ENCODE results near the gene CHMP4A.
"Not testable (repeated sequence)": the region's sequence is repeated elsewhere in the genome, so short reads cannot be mapped to it uniquely, and the experiment has no call there.

The CHMP4A gene

GRCh38 chr14:24222987-24223386 is 9.7 kb upstream of the CHMP4A start:
- DNase-seq: not testable (repeated sequence)

DNA sequence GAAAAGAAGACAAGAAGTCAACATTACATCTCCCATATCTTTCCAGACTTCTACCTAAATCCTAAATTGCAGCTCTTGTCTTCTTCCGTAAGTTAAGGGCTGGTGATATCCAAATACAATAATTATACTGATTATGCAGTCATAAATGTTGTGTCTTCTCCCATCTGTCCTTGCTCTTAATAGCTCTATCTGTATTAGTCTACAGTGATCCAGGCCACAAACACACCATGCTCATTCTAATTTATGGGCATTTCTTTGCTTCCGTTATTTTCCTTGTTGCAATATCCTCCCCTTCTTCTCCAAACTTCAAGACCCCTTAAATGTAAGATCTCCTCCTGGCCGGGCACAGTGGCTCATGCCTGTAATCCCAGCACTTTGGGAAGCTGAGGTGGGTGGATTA is 6.2 kb upstream of the CHMP4A start:
- DNase-seq: no peak

DNA sequence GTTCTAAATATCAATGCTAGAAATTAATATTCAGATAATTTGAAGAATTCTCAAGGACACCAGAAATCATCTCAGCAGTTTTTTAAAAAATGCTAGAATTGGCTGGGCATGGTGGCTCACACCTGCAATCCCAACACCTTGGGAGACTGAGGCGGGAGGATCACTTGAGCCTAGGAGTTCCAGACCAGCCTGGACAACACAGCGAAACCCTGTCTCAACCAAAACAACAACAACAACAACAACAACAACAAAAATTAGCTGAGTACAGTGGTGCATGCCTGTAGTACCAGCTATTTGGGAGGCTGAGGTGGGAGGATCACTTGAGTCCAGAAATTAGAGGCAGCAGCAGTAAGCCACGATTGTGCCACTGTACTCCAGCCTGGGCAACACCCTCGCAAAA is 5.8 kb upstream of the CHMP4A start:
- no peak for DNase-seq

- DNase-seq: not testable (repeated sequence)
Measured at GRCh38 chr14:24216876-24217275, 3.6 kb upstream of the CHMP4A start.

- DNase-seq: no peak
Measured at GRCh38 chr14:24216345-24216699, 3.0 kb upstream of the CHMP4A start.

- DNase-seq: peak; percentile 80
Measured at GRCh38 chr14:24215495-24216344, 2.4 kb upstream of the CHMP4A start, which contains the start of gene MDP1. TSS of gene MDP1 (minus strand) at chr14:24216066. CDS start at chr14:24215955, 111 bp downstream.

DNA sequence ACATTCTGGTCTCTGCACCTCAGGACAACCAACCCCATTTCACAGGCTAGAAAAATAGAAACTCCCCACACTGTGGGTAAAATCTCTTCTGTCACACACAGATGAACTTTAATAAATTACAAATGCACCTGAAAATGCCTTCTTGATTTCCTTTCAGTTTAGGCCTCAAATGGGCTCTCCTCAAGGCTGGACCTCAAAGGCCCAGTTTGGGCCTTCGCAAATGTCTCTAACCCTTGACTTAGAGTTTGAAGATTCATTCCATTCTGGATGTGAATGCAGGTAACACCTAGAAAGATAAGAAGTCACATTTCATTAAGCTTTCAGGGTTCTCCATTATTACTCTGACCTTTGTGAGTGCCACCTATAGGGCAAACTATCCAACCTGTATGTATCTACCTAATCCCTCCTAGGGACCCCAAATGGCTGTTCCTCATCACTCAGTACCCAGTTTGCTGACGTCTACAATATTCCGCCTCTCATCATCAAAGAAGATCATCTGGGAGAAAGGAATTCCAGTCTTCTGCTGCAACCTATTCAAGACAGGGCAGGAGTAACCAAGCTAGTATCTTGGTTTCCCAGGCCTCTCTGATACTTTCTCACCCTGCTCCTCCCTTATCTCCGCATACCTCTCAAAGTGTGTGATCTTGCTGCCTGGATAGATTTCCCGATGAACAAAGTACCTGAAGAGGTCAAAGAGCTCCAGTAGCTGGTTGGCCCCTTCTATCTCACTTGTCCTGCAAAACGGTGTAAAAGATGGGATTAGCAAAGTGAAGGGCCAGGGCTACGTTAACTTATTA is 776 bp upstream of the CHMP4A start:
- no peak for DNase-seq

DNA sequence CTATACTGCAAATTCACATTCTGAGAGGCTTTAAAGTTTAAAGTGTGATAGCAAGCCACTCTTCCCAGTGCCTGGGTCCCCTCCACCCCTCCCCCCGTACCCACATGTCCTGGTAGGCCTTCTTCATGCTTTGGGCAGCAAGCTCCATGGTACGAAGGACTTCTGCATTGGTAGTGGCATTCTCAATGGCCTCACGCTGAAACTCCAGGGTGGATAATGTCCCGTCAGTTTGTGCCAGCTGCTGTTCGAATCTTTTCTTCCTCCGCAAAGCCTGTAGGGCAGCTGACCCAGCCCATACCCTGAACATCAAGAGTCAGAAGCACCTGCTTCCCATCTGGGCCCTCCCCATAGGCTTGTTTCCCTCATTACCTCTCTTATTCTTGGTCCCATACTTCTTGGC is 2.0 kb downstream of the CHMP4A start:
- no peak for DNase-seq

GRCh38 chr14:24207625-24208024 is 5.7 kb downstream of the CHMP4A start:
- no peak for DNase-seq

DNA sequence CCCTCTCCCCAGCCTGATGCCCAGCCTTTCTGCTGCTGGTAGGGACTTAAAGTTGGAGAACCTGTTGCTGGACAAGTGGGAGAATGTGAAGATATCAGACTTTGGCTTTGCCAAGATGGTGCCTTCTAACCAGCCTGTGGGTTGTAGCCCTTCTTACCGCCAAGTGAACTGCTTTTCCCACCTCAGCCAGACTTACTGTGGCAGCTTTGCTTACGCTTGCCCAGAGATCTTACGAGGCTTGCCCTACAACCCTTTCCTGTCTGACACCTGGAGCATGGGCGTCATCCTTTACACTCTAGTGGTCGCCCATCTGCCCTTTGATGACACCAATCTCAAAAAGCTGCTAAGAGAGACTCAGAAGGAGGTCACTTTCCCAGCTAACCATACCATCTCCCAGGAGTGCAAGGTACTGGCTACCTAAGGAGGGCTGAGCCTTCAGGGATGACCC is 6.2 kb downstream of the CHMP4A start:
- no peak for DNase-seq

- DNase-seq: no peak
Measured at GRCh38 chr14:24206260-24207103, 6.8 kb downstream of the CHMP4A start.

GRCh38 chr14:24204163-24205146 is 8.8 kb downstream of the CHMP4A start:
- no peak for DNase-seq

GRCh38 chr14:24203249-24203886 is 9.9 kb downstream of the CHMP4A start:
- not testable (repeated sequence) for DNase-seq

DNA sequence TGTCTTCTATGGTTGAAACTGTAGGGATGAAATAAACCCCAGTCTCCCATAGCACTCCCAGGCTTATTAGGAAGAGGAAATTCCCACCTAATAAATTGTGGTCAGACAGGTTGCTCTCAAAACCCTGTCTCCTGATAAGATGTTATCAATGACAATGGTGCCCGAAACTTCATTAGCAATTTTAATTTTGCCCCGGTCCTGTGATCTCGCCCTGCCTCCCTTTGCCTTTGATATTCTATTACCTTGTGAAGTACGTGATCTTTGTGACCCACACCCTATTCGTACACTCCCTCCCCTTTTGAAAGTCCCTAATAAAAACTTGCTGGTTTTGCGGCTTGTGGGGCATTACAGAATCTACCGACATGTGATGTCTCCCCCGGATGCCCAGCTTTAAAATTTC is 10.8 kb downstream of the CHMP4A start:
- not testable (repeated sequence) for DNase-seq

- DNase-seq: no peak
Measured at GRCh38 chr14:24198814-24199524, 14.3 kb downstream of the CHMP4A start.

DNA sequence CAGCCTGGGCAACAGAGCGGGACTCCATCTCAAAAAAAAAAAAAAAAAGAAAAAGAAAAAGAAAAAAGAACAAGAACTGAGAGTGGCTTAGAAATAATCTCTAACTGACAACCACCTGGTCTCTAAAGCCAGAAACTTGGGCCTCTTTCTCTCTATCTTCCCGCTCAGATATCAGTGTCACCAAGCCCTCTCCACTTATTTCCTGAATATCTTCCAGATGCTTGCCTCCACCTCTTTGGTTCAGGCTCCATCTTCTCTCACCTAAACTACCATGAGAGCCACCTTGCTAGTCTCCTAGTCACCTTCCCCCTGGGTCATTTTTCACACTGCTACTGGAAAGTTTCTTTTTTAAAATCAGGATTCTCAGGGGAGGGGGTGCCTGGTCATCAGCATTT is 16.2 kb downstream of the CHMP4A start:
- DNase-seq: no peak

DNA sequence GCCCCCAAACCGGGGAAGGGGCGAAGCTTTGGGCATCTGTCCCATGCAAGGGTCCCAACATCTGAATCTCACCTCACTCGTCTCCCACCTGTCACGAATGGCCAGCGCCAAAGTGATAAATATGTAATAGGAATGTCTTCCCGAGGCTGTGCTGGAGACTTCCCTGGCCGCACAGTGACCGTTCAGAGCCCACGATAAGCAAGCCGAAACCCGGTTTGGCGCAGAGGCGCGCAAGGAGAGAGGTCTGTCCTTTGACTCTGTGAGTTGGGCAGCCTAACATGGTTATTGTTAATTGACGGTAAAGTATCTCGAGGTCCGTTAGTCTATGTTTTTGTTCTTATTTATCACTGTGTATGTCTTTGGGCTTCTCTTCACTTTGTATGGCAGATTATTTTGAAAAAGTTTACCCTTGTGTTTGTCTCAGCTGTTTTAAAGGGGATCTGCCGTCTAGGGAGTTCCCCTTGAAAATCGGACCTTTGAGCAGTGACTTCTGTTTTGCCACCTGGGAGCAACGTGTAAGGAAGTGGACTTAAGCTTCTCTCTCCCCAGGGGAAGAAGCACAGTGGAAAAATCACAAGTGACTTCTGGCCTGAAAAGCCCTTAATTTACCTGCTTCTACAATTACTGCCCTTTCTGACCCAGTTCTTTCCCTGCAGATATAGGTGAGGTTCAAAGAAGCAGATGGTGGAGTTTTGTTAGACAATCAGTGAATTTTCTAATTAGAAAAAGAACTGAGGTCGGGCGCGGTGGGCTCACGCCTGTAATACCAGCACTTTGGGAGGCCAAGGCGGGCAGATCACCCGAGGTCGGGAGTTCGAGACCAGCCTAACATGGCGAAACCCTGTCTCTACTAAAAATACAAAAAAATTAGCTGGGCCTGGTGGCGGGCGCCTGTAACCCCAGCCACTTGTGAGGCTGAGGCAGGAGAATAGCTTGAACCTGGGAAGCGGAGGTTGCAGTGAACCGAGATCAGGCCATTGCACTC is 16.9 kb downstream of the CHMP4A start:
- peak; percentile 57 for DNase-seq

- DNase-seq: peak; percentile 59
Measured at GRCh38 chr14:24195186-24196070, 17.9 kb downstream of the CHMP4A start, which contains the start of gene TM9SF1. TSS of gene TM9SF1 (minus strand) at chr14:24195441. CDS start at chr14:24195019, 422 bp downstream.
